Epithelial cell of proximal tubule (primary cell): ENCODE data around the gene NKTR. TPM values are rescaled to one million over a fixed set of nuclear protein-coding genes. Genes with fewer than 3 reads are reported as not detected.

ENCODE experiments used
- DNase-seq: peaks from one replicate; pipeline ENCODE4 v3.0.0-alpha.2; 2011; ENCODE audit warnings: low read depth
- H3K4me3 ChIP-seq: 2 replicates; pipeline ENCODE4 v1.5.1; 2011; ENCODE audit warnings: low read depth, mild to moderate bottlenecking, low read length
- total RNA-seq: library from RNA; depleted of rRNA; stranded (reverse); fragments of >200 nt; gene quantifications from 2 replicates; pipeline ENCODE4 v1.2.3, GENCODE V29; 2015
- TF ChIP-seq, protein P1 (sequence below): conservative IDR thresholded peaks from 2 replicates; pipeline ENCODE4 v1.5.1; 2012; ENCODE audit warnings: low read depth, mild to moderate bottlenecking, low read length

NKTR gene
- total RNA-seq, 1 donor from 2014 or later: 24.3 TPM

GRCh38 chr3:42662813-42663535 lies 62.5 kb downstream of the NKTR start:
- TF ChIP-seq, protein P1, sequence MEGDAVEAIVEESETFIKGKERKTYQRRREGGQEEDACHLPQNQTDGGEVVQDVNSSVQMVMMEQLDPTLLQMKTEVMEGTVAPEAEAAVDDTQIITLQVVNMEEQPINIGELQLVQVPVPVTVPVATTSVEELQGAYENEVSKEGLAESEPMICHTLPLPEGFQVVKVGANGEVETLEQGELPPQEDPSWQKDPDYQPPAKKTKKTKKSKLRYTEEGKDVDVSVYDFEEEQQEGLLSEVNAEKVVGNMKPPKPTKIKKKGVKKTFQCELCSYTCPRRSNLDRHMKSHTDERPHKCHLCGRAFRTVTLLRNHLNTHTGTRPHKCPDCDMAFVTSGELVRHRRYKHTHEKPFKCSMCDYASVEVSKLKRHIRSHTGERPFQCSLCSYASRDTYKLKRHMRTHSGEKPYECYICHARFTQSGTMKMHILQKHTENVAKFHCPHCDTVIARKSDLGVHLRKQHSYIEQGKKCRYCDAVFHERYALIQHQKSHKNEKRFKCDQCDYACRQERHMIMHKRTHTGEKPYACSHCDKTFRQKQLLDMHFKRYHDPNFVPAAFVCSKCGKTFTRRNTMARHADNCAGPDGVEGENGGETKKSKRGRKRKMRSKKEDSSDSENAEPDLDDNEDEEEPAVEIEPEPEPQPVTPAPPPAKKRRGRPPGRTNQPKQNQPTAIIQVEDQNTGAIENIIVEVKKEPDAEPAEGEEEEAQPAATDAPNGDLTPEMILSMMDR: no peak
- no peak for DNase-seq
- no peak overlapping the region for H3K4me3 ChIP-seq

DNA sequence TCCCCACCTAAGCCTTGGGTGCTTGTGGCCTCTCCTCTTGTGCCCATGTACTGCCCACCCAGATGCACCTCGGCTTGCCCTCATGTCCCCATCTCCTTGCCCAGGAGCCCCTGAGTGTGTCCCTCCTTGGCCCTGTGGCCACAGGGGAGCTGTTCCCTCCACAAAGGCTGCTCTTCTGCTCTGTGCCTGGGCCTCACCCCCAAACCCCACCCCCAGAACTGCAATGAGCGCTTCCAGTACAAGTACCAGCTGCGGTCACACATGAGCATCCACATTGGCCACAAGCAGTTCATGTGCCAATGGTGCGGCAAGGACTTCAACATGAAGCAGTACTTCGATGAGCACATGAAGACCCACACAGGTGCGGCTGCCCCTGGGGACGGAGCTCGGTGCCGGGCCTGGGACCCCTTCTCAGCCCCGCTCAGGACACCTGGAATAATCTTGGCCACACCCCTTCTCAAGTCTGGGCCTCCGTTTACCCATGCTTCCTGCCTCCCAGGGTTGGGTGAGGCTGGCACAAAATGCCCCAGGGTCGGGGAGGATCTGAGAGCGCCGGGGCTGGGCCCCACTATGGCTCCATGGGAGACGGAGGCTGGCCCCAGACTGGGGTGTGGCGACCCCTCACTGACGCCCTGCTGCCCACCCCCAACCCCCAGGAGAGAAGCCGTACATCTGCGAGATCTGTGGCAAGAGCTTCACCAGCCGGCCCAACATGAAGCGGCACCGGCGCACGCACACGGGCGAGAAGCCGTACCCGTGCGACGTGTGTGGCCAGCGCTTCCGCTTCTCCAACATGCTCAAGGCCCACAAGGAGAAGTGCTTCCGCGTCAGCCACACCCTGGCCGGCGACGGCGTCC lies 63.3 kb downstream of the NKTR start:
- H3K4me3 ChIP-seq: no peak overlapping the region
- TF ChIP-seq, protein P1: no peak
- DNase-seq: no peak

GRCh38 chr3:42664438-42664803 lies 63.9 kb downstream of the NKTR start:
- TF ChIP-seq, protein P1: no peak
- no peak for DNase-seq
- H3K4me3 ChIP-seq: no peak overlapping the region

DNA sequence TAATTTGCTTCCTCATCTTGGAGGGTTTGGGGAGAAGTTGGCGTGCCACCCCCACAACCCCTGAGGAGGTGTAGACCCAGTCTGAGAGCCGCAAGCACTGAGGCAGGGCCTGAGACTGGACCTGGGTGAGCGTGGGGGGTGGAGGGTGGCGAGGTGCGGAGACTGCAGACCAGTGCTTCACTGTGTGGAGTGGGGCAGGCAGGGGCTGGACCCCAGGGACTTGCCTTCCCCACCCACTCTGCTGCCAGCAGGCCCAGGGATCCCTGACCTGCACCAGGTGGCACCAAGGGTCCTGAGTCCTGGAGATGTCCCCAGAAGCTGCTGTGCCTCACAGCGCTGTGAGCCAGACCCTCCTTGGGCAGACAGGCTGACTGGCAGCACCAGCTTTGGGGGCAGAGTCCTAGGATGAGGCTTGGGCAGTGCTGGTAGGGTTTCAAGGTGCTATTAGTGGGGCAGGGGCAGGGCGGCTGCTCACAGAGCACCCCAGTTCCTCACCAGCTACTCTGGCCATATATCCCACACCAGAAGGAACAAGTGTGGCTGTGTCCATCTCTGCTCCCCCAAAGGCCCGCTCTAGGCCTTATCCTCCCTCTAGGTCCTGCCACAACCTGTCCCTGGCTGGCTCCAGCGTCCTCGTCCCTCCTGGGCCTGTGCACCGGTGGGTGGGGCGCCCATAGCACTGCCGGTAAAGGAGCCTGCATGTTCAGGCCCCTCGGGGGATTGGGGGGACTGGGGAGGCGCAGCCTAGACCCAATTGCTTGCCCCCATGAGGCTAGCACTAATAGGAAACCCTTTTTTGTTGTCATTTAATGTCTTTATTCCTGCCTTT lies 64.8 kb downstream of the NKTR start:
- DNase-seq: no peak
- no peak overlapping the region for H3K4me3 ChIP-seq
- TF ChIP-seq, protein P1: no peak

DNA sequence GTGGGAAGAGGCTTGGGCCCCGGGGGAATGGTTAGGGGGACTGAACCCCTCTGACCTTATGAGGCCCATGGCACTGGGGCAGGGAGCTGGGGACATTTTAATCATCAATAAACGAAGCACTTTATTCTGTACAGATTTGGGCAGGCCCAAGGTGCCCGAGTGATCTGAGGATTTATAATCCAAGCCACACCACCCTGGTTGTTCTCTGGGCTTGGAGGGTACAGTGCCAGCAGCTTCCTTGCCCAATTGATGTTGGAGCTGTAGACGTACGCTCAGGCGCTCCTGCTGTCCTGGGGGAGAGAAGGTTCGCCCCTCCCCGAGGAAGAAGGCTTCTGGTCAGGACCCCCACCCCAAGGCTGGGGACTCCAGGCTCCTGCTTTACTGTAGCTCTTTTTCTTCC lies 65.5 kb downstream of the NKTR start:
- TF ChIP-seq, protein P1: no peak
- DNase-seq: no peak
- H3K4me3 ChIP-seq: no peak overlapping the region

DNA sequence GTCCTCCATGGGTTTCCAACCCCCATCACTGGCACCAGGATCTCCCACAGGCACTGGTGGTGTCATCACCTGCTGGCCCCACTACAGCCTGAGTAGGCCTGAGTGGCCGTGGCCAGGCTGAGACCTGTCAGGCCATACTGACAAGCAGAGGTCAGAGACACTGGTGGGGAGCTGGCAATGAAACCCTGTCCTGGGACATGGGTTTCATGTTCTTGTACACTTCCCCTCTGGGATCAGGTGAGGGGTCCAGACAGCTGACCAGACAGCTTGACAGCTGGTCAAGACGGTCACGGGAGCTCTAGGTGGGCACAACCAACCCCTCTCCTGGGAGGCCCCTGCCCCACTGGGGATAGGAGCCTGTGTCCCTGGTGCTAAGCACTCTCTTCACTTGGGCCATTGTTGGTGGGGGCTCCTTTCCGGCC lies 66.1 kb downstream of the NKTR start:
- H3K4me3 ChIP-seq: no peak overlapping the region
- TF ChIP-seq, protein P1: no peak
- DNase-seq: no peak
